HAP-1 (cell line): ENCODE results near the gene MYCL.
A peak's percentile ranks its signal among the peaks of the same experiment; 100 is the strongest.

ENCODE experiments used
- DNase-seq, 2 experiments: peaks; one replicate each; pipeline ENCODE4 v3.0.0-alpha.2; 2016 to 2020; ENCODE audit warnings: low spot score in 2 of 2
- H3K27me3 ChIP-seq: fragments of 250-450 bp; sonication (Bioruptor Pico); 2 replicates; pipeline ENCODE4 v1.5.1; 2020; ENCODE audit warnings: low read depth, mild to moderate bottlenecking, moderate library complexity
- H3K36me3 ChIP-seq: fragments of 250-450 bp; sonication (Bioruptor Pico); replicated peaks from 2 replicates; pipeline ENCODE4 v1.5.1; 2020; ENCODE audit warnings: mild to moderate bottlenecking
- H3K4me1 ChIP-seq: fragments of 250-450 bp; sonication (Bioruptor Pico); 2 replicates; pipeline ENCODE4 v1.5.1; 2020; ENCODE audit warnings: mild to moderate bottlenecking
- H3K4me3 ChIP-seq: fragments of 250-450 bp; sonication (Bioruptor Pico); 2 replicates; pipeline ENCODE4 v1.5.1; 2020; ENCODE audit warnings: mild to moderate bottlenecking, moderate library complexity
- H3K9me3 ChIP-seq: fragments of 250-450 bp; sonication (Bioruptor Pico); 2 replicates; pipeline ENCODE4 v1.5.1; 2020; ENCODE audit warnings: mild to moderate bottlenecking, moderate library complexity
- in situ Hi-C: fragments of 300-500 bp; cut with MboI; formaldehyde crosslinking; loops from 3 replicates; pipeline ENCODE4 v1.14.3; 2020; ENCODE audit warnings: low sequenced_read_pairs, inconsistent platforms, mixed read lengths

MYCL gene

GRCh38 chr1:39901714-39902459, at the start of gene MYCL:
TSS of gene MYCL (minus strand) at chr1:39901917. CDS start at chr1:39901434, 483 bp downstream.
- in situ Hi-C loops: no loop called here
- peak; percentile 87 to 94 for DNase-seq
- Histone ChIP-seq H3K36me3 (no peaks in the 10 kb centered on the region), H3K9me3 (no peaks in the 10 kb centered on the region), H3K27me3 (no peaks in the 10 kb centered on the region), H3K4me1 (peaks cover 30% of the 10 kb centered on the region), H3K4me3 (peak within 1 kb of the TSS; percentile 85)

GRCh38 chr1:39949891-39950290, 48.2 kb upstream of the MYCL start:
- DNase-seq: no peak
- Histone ChIP-seq H3K9me3 (no peaks in the 10 kb centered on the region), H3K36me3 (no peaks in the 10 kb centered on the region), H3K4me3 (no peak overlapping the region), H3K27me3 (no peaks in the 10 kb centered on the region), H3K4me1 (peaks cover 23% of the 10 kb centered on the region)
- in situ Hi-C loops: no loop called here

GRCh38 chr1:39947260-39947659, 45.5 kb upstream of the MYCL start:
- H3K4me3 ChIP-seq: no peak overlapping the region
- no peaks in the 10 kb centered on the region for H3K27me3 ChIP-seq
- no peaks in the 10 kb centered on the region for H3K9me3 ChIP-seq
- no peaks in the 10 kb centered on the region for H3K36me3 ChIP-seq
- no peak for DNase-seq
- peaks cover 20% of the 10 kb centered on the region for H3K4me1 ChIP-seq
- in situ Hi-C loops: no loop called here

- in situ Hi-C loops: no loop called here
- no peaks in the 10 kb centered on the region for H3K9me3 ChIP-seq
- H3K4me3 ChIP-seq: no peak overlapping the region
- H3K36me3 ChIP-seq: no peaks in the 10 kb centered on the region
- H3K27me3 ChIP-seq: no peaks in the 10 kb centered on the region
- no peak for DNase-seq
- peaks cover 17% of the 10 kb centered on the region for H3K4me1 ChIP-seq
These were observed 44.5 kb upstream of the MYCL start for GRCh38 chr1:39946216-39946615.

GRCh38 chr1:39944410-39945112, 42.8 kb upstream of the MYCL start:
- Histone ChIP-seq H3K4me1 (peaks cover 10% of the 10 kb centered on the region), H3K36me3 (no peaks in the 10 kb centered on the region), H3K27me3 (no peaks in the 10 kb centered on the region), H3K9me3 (no peaks in the 10 kb centered on the region), H3K4me3 (no peak overlapping the region)
- in situ Hi-C loops: no loop called here
- no peak for DNase-seq

- Histone ChIP-seq H3K4me1 (peaks cover 6% of the 10 kb centered on the region), H3K4me3 (no peak overlapping the region), H3K9me3 (no peaks in the 10 kb centered on the region), H3K27me3 (no peaks in the 10 kb centered on the region), H3K36me3 (no peaks in the 10 kb centered on the region)
- in situ Hi-C loops: no loop called here
- DNase-seq: no peak
These were observed 42.0 kb upstream of the MYCL start for GRCh38 chr1:39943471-39944290.

GRCh38 chr1:39940980-39941871, 39.5 kb upstream of the MYCL start:
- Histone ChIP-seq H3K36me3 (no peaks in the 10 kb centered on the region), H3K4me1 (peaks cover 6% of the 10 kb centered on the region), H3K9me3 (no peaks in the 10 kb centered on the region), H3K27me3 (no peaks in the 10 kb centered on the region), H3K4me3 (no peak overlapping the region)
- DNase-seq: no peak
- in situ Hi-C loops: no loop called here

- H3K36me3 ChIP-seq: no peaks in the 10 kb centered on the region
- H3K4me1 ChIP-seq: peaks cover 6% of the 10 kb centered on the region
- H3K27me3 ChIP-seq: no peaks in the 10 kb centered on the region
- DNase-seq: no peak
- in situ Hi-C loops: no loop called here
- no peak overlapping the region for H3K4me3 ChIP-seq
- no peaks in the 10 kb centered on the region; the same call in 1 of the 2 replicates for H3K9me3 ChIP-seq
These were observed 38.5 kb upstream of the MYCL start for GRCh38 chr1:39940253-39940652.

GRCh38 chr1:39938856-39939255, 37.1 kb upstream of the MYCL start:
- Histone ChIP-seq H3K27me3 (no peaks in the 10 kb centered on the region), H3K9me3 (no peaks in the 10 kb centered on the region; the same call in 1 of the 2 replicates), H3K4me1 (peaks cover 6% of the 10 kb centered on the region), H3K36me3 (no peaks in the 10 kb centered on the region), H3K4me3 (no peak overlapping the region)
- in situ Hi-C loops: no loop called here
- DNase-seq: no peak

- Histone ChIP-seq H3K4me3 (no peak overlapping the region), H3K9me3 (no peaks in the 10 kb centered on the region; the same call in 1 of the 2 replicates), H3K36me3 (no peaks in the 10 kb centered on the region), H3K4me1 (no peaks in the 10 kb centered on the region), H3K27me3 (no peaks in the 10 kb centered on the region)
- in situ Hi-C loops: no loop called here
- no peak for DNase-seq
These were observed 35.2 kb upstream of the MYCL start for GRCh38 chr1:39936724-39937491.

GRCh38 chr1:39933956-39934941, 32.5 kb upstream of the MYCL start:
- in situ Hi-C loops: no loop called here
- Histone ChIP-seq H3K4me1 (no peaks in the 10 kb centered on the region), H3K36me3 (no peaks in the 10 kb centered on the region), H3K4me3 (no peak overlapping the region), H3K27me3 (no peaks in the 10 kb centered on the region), H3K9me3 (no peaks in the 10 kb centered on the region; the same call in 1 of the 2 replicates)
- DNase-seq: no peak
